ENCODE measurements around the gene XPC. TPM values are rescaled to one million over a fixed set of nuclear protein-coding genes. Genes with fewer than 3 reads are reported as not detected.

The XPC gene
- total RNA-seq, 2 donors from 2014 or later = 33.2 to 34.9 TPM

GRCh38 chr3:14170531-14171159 is 7.8 kb downstream of the XPC start:
- Histone ChIP-seq H3K27me3 (no peaks in the 10 kb centered on the region), H3K36me3 (replicated peaks in 1 of 2; ENCODE audit: insufficient read depth in 1 of 2, low read depth in 2 of 2) (peaks cover 12 to 40% of the 10 kb centered on the region in 2 donors), H3K4me1 (peaks cover 10% of the 10 kb centered on the region), H3K9me3 (no peaks in the 10 kb centered on the region), H3K4me3 (no peak overlapping the region), H3K27ac (no peak overlapping the region)
- ATAC-seq = no peak
- no peak for TF ChIP-seq POLR2A (IDR thresholded peaks at IDR 0.05)
- TF ChIP-seq CTCF (IDR thresholded peaks at IDR 0.05) = no peak
- intact Hi-C loops (cut with DNase I) = no loop called here
- no peak for DNase-seq
- WGBS, 2 donors = 64 to 72% methylated on average over 2 of the region's 2 CpGs

- DNase-seq (no peak), ATAC-seq (no peak)
- peaks cover 12 to 48% of the 10 kb centered on the region in 2 donors for H3K36me3 ChIP-seq (replicated peaks in 1 of 2; ENCODE audit: insufficient read depth in 1 of 2, low read depth in 2 of 2)
- peaks cover 3% of the 10 kb centered on the region for H3K4me1 ChIP-seq
- no peaks in the 10 kb centered on the region for H3K9me3 ChIP-seq
- H3K27ac ChIP-seq = no peak overlapping the region
- H3K4me3 ChIP-seq = no peak overlapping the region
- H3K27me3 ChIP-seq = no peaks in the 10 kb centered on the region
- intact Hi-C loops (cut with DNase I) = no loop called here
- TF ChIP-seq POLR2A (IDR thresholded peaks at IDR 0.05) (no peak), CTCF (IDR thresholded peaks at IDR 0.05) (no peak)
These were observed 8.5 kb downstream of the XPC start for GRCh38 chr3:14169871-14170270.

- Histone ChIP-seq H3K36me3 (replicated peaks in 1 of 2; ENCODE audit: insufficient read depth in 1 of 2, low read depth in 2 of 2) (peaks cover 13 to 51% of the 10 kb centered on the region in 2 donors), H3K9me3 (no peaks in the 10 kb centered on the region), H3K27ac (no peak overlapping the region), H3K27me3 (no peaks in the 10 kb centered on the region), H3K4me1 (no peaks in the 10 kb centered on the region), H3K4me3 (no peak overlapping the region)
- intact Hi-C loops (cut with DNase I) = no loop called here
- TF ChIP-seq CTCF (IDR thresholded peaks at IDR 0.05) = no peak
- no peak for TF ChIP-seq POLR2A (IDR thresholded peaks at IDR 0.05)
- ATAC-seq = no peak
- DNase-seq = no peak
- WGBS, 2 donors = 88 to 97% methylated on average over 2 of the region's 2 CpGs
These were observed 9.0 kb downstream of the XPC start for GRCh38 chr3:14169435-14169834.

GRCh38 chr3:14166877-14167603 is 11.4 kb downstream of the XPC start:
- peaks cover 0 to 2% (median 0%) of the 10 kb centered on the region in 3 donors for H3K9me3 ChIP-seq
- intact Hi-C loops (cut with DNase I) = no loop called here
- H3K36me3 ChIP-seq (replicated peaks in 1 of 2; ENCODE audit: insufficient read depth in 1 of 2, low read depth in 2 of 2) = peaks cover 17 to 71% of the 10 kb centered on the region in 2 donors
- no peaks in the 10 kb centered on the region for H3K27me3 ChIP-seq
- no peaks in the 10 kb centered on the region for H3K4me1 ChIP-seq
- TF ChIP-seq CTCF (IDR thresholded peaks at IDR 0.05) (no peak), POLR2A (IDR thresholded peaks at IDR 0.05) (no peak)
- H3K4me3 ChIP-seq = no peak overlapping the region
- no peak for ATAC-seq
- 89 to 94% methylated on average over 9 of the region's 9 CpGs for WGBS, 2 donors
- DNase-seq = no peak
- H3K27ac ChIP-seq = no peak overlapping the region
